Smooth muscle cell (in vitro differentiated cells): ENCODE results near the gene TXNDC16. TPM values are rescaled to one million over a fixed set of nuclear protein-coding genes. Genes with fewer than 3 reads are reported as not detected.

Experiments
- DNase-seq: peaks from one replicate; lab custom pipeline; 2025; ENCODE audit not compliant: unreplicated experiment; lab: John Stamatoyannopoulos, UW
- H2AFZ ChIP-seq: fragments of 200-600 bp; sonication (generic); 2 replicates; pipeline ENCODE4 v1.6.0; 2016; ENCODE audit warnings: antibody characterized with exemption, low read depth, mild to moderate bottlenecking
- H3F3A ChIP-seq: fragments of 200-600 bp; sonication (generic); 2 replicates; pipeline ENCODE4 v1.6.0; 2017; ENCODE audit warnings: antibody characterized with exemption, low read depth
- H3K27ac ChIP-seq: fragments of 200-600 bp; sonication (generic); 2 replicates; pipeline ENCODE4 v1.5.1; 2016; ENCODE audit warnings: low read depth, mild to moderate bottlenecking
- H3K27me3 ChIP-seq: fragments of 200-600 bp; sonication (generic); 2 replicates; pipeline ENCODE4 v1.6.1; 2016; ENCODE audit warnings: low read depth, mild to moderate bottlenecking
- H3K36me3 ChIP-seq: fragments of 200-600 bp; sonication (generic); 2 replicates; pipeline ENCODE4 v1.5.1; 2016; ENCODE audit warnings: low read depth
- H3K4me1 ChIP-seq: fragments of 200-600 bp; sonication (generic); 2 replicates; pipeline ENCODE4 v1.5.1; 2016; ENCODE audit warnings: low read depth
- H3K4me2 ChIP-seq: fragments of 200-600 bp; sonication (generic); 2 replicates; pipeline ENCODE4 v1.6.0; 2016; ENCODE audit warnings: mild to moderate bottlenecking
- H3K4me3 ChIP-seq: fragments of 200-600 bp; sonication (generic); 2 replicates; pipeline ENCODE4 v1.5.1; 2016; ENCODE audit warnings: mild to moderate bottlenecking
- H3K79me2 ChIP-seq: fragments of 200-600 bp; sonication (generic); 2 replicates; pipeline ENCODE4 v1.6.0; 2016; ENCODE audit warnings: low read depth, mild to moderate bottlenecking
- H3K9ac ChIP-seq: fragments of 200-600 bp; sonication (generic); 2 replicates; pipeline ENCODE4 v1.6.0; 2016; ENCODE audit warnings: low read depth
- H3K9me3 ChIP-seq: fragments of 200-600 bp; sonication (generic); replicated peaks from 2 replicates; pipeline ENCODE4 v1.5.1; 2016; ENCODE audit warnings: low read depth
- H4K20me1 ChIP-seq: fragments of 200-600 bp; sonication (generic); 2 replicates; pipeline ENCODE4 v1.6.0; 2016; ENCODE audit warnings: low read depth
- CTCF ChIP-seq: fragments of 200-600 bp; sonication (generic); IDR thresholded peaks from 2 replicates; pipeline ENCODE4 v1.5.1; 2017; ENCODE audit warnings: borderline replicate concordance, mild to moderate bottlenecking, antibody characterized with exemption; ENCODE audit not compliant: insufficient read depth, poor library complexity, severe bottlenecking
- WGBS: methylation state at CpG from one replicate; pipeline ENCODE4 v1.1.7; 2016; ENCODE audit warnings: low lambda C conversion rate; 5-methylcytosine and 5-hydroxymethylcytosine counted together
- polyA plus RNA-seq: library from polyadenylated mRNA; unstranded; fragments of >200 nt; fragmentation: Nextera tagmentation; extraction: Ambion mirVana; gene quantifications from 2 replicates; pipeline ENCODE4 v1.2.1, GENCODE V29; 2016
- total RNA-seq: library from RNA; depleted of rRNA; stranded (reverse); fragments of >200 nt; gene quantifications from 2 replicates; pipeline ENCODE4 v1.2.3, GENCODE V29; 2014

TXNDC16 gene
- total and polyA plus RNA-seq, 2 experiments from 2014 or later: 1.8 to 5.6 TPM

GRCh38 chr14:52439476-52439875 lies 112.8 kb downstream of the TXNDC16 start:
- no peak overlapping the region for H2AFZ ChIP-seq

GRCh38 chr14:52434955-52435354 lies 117.3 kb downstream of the TXNDC16 start:
- peaks cover 8% of the 10 kb centered on the region for H3K4me1 ChIP-seq
- no peaks in the 10 kb centered on the region for H4K20me1 ChIP-seq
- H3K4me2 ChIP-seq: no peak overlapping the region
- H2AFZ ChIP-seq: no peak overlapping the region
- H3K36me3 ChIP-seq: no peaks in the 10 kb centered on the region
- no peaks in the 10 kb centered on the region for H3K79me2 ChIP-seq
- no peak for TF ChIP-seq CTCF
- no peaks in the 10 kb centered on the region for H3F3A ChIP-seq
- no peaks in the 10 kb centered on the region for H3K27me3 ChIP-seq
- no peak for DNase-seq
- H3K27ac ChIP-seq: no peak overlapping the region
- no peak overlapping the region for H3K9ac ChIP-seq
- H3K9me3 ChIP-seq: no peaks in the 10 kb centered on the region
- 97% methylated on average over 1 of the region's 1 CpG for WGBS
- H3K4me3 ChIP-seq: no peak overlapping the region

More at GRCh38 chr14:52439476-52439875, 112.8 kb downstream of the TXNDC16 start:
- H3K9me3 ChIP-seq: no peaks in the 10 kb centered on the region
- H3K36me3 ChIP-seq: no peaks in the 10 kb centered on the region
- no peak overlapping the region for H3K27ac ChIP-seq
- H3K27me3 ChIP-seq: no peaks in the 10 kb centered on the region
- no peak for TF ChIP-seq CTCF
- no peaks in the 10 kb centered on the region for H3K4me1 ChIP-seq
- H3K9ac ChIP-seq: no peak overlapping the region
- H3F3A ChIP-seq: no peaks in the 10 kb centered on the region
- H3K79me2 ChIP-seq: no peaks in the 10 kb centered on the region
- no peaks in the 10 kb centered on the region for H4K20me1 ChIP-seq
- no peak overlapping the region for H3K4me2 ChIP-seq
- no peak overlapping the region for H3K4me3 ChIP-seq
- 89% methylated on average over 4 of the region's 4 CpGs for WGBS
- no peak for DNase-seq

DNA sequence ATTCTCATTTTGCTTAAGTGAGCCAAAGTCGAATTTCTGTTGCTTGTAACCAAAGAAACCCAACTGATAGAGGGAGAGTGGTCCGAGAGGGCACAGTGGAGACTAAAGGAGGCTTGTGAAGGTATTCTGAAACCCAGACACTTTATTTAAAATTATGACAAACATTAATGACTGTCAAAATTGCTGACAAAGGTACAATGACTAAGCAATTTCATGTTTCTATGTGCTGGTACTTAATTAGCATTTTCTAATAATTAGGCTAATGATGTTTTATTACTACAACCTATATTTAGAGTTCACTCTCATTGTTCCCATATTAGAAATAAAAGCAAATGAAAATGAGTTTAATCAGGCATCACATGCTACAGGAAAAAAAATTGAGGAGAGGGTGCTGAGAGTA lies 121.8 kb downstream of the TXNDC16 start:
- peaks cover 8% of the 10 kb centered on the region for H3K4me1 ChIP-seq
- H4K20me1 ChIP-seq: no peaks in the 10 kb centered on the region
- peak overlapping the region; percentile 65 for H2AFZ ChIP-seq
- no peaks in the 10 kb centered on the region for H3K36me3 ChIP-seq
- H3K27ac ChIP-seq: no peak overlapping the region
- 95% methylated on average over 2 of the region's 2 CpGs for WGBS
- H3K4me2 ChIP-seq: peak overlapping the region; percentile 11
- no peak for DNase-seq
- H3K9me3 ChIP-seq: no peaks in the 10 kb centered on the region
- H3K4me3 ChIP-seq: no peak overlapping the region
- no peaks in the 10 kb centered on the region for H3K27me3 ChIP-seq
- H3K9ac ChIP-seq: no peak overlapping the region
- no peaks in the 10 kb centered on the region for H3F3A ChIP-seq
- no peaks in the 10 kb centered on the region for H3K79me2 ChIP-seq
- no peak for TF ChIP-seq CTCF

- TF ChIP-seq CTCF: no peak
- no peak for DNase-seq
- Histone ChIP-seq H3K9ac (no peak overlapping the region), H3K36me3 (no peaks in the 10 kb centered on the region), H3K4me1 (peaks cover 8% of the 10 kb centered on the region), H3K27ac (no peak overlapping the region), H3K4me2 (no peak overlapping the region), H4K20me1 (no peaks in the 10 kb centered on the region), H3F3A (no peaks in the 10 kb centered on the region), H3K79me2 (no peaks in the 10 kb centered on the region), H3K4me3 (no peak overlapping the region), H3K27me3 (no peaks in the 10 kb centered on the region), H3K9me3 (no peaks in the 10 kb centered on the region), H2AFZ (no peak overlapping the region)
- 94% methylated on average over 2 of the region's 2 CpGs for WGBS
Measured at GRCh38 chr14:52429451-52429850, 122.9 kb downstream of the TXNDC16 start.
